ENCODE data around the gene TEX30.
"Not testable (repeated sequence)": the region's sequence is repeated elsewhere in the genome, so short reads cannot be mapped to it uniquely, and the experiment has no call there.

Gene TEX30

DNA sequence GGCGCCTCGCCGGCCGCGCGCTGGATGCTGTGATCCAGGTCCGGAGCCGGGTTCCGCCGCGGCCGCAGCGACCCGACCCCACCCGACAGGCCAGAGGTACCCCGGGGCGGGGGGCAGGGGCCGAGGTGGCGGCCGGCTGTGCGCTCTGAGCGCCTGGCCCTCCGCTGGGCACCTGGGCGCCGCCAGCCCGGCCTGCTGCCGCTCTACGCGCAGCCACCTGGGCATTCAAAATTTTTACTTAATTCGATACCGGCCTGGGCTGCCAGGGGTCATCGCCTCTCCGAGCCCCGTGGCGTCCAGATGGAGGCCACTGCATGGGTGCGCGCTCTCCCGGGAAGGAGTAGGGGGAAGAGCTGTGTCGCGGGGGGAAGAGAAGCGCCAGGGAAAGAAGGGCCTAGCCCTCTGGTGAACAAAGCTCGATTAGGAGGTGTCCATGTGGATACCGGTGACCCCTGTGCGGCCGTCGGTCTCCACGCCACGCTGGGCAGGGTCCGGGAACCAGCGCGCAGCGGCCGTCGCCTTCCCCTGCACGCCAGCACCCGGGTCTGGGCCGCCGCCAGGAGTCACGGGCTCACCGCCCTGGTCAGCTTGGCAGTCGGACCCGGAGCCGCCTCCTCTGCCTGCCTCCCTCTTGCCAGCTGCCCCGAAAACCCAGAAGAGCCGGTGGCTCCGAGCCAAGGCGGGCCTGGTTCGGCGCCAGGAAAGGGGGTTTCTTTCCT, 26.0 kb upstream of the TEX30 start:
- no peaks in the 10 kb centered on the region for H3K27me3 ChIP-seq (ENCODE audit: control insufficient read depth, insufficient read depth, low read length)
- H3K4me2 ChIP-seq (ENCODE audit: low read length) = peak overlapping the region; percentile 96
- H3K4me1 ChIP-seq (ENCODE audit: control insufficient read depth, insufficient read depth, low read length) = peaks cover 21% of the 10 kb centered on the region
- peak overlapping the region; percentile 92 for H3K9ac ChIP-seq (ENCODE audit: low read depth, low read length)
- no peaks in the 10 kb centered on the region for H3K36me3 ChIP-seq (ENCODE audit: insufficient read depth, low read length)
- no peaks in the 10 kb centered on the region for H3K9me3 ChIP-seq (replicated peaks; ENCODE audit: low read length)
- H3K4me3 ChIP-seq (ENCODE audit: low read length) = peak overlapping the region; percentile 98

DNA sequence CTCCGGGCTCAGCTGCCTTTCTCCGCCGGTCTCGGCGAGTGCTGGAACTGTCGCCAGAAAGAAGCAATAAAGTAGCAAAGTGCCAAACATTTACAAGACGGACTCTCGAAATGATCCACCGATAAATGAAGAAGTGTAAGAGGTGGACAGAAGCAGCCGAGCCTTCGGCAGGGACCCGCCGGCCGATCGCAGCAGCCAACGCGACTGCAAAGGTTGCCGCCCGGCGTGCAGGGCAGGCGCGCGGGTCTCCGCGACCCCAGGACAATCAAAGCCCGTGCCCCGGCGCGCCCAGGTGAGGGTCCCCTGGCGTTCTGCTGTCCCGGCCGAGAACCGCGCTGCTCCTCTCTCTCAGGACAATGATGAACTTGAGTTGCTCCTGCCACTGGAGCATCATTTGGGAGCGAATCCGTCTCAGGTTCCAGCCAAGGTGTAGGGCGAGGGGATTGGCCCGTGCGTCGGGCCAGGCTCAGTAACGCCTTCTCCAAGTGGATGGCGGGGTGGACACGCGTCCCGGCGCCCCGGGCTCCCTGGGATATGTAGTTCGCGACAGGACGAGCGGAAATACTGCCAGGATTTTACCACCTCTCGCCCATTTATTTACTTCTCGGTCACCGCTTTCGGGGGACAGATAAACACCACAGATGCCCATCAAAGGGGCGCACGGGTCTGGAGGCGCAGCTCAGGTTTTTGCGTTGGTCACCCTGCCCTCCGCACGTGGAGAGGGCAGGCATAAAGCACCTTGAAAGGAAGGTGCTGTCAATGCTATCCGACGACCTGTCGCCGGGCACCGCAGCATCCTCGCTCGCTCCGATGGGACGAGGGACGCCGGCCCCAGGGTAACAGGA, 25.2 kb upstream of the TEX30 start, which contains the start of the genes BIVM and POGLUT2:
Gene BIVM (plus strand): TSS at position 539 of the 845 bp plus-strand sequence. CDS start 8,149 bp downstream, outside the sequence.
Gene POGLUT2 (minus strand): TSS at position 396 of the 845 bp plus-strand sequence. CDS start 306 bp downstream, at position 90.
- Histone ChIP-seq H3K4me3 (ENCODE audit: low read length) (peak within 1 kb of the TSS; percentile 98), H3K36me3 (ENCODE audit: insufficient read depth, low read length) (no peaks in the 10 kb centered on the region), H3K4me1 (ENCODE audit: control insufficient read depth, insufficient read depth, low read length) (peaks cover 21% of the 10 kb centered on the region), H3K9ac (ENCODE audit: low read depth, low read length) (peak within 1 kb of the TSS; percentile 92), H3K27me3 (ENCODE audit: control insufficient read depth, insufficient read depth, low read length) (no peaks in the 10 kb centered on the region), H3K9me3 (replicated peaks; ENCODE audit: low read length) (no peaks in the 10 kb centered on the region), H3K4me2 (ENCODE audit: low read length) (peak within 1 kb of the TSS; percentile 96)

DNA sequence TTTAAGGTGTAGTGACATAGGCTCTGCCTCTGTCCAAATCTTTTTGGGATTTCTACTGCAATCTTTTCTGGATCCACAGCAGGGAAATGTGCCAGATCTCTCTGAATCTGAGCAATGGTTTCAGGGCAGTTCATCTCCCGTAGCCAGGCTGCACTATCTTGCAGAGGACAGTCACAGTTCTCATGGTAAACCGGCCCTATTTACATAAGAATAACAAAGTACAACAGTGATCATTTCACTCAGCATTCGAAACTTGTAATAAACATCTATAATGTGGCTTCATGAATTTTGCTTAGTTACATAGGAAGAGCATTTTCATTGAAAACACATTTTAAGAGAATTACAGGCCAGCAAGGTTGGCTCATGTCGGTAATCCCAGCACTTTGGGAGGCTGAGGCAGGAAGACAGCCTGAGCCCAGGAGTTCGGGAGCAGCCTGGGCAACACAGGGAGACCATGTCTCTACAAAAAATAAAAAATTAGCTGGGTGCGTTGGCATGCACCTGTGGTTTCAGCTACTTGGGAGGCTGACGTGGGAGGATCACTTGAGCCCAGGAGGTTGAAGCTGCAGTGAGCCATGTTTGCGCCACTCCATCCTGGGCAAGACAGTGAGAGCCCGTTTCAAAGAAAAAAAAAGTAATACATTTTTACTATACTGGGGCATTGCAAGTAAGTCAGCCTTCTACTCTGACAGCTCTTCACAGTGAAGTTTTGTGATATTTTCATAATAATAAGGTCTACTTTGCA, 20.2 kb upstream of the TEX30 start:
- H3K9me3 ChIP-seq (replicated peaks; ENCODE audit: low read length) = no peaks in the 10 kb centered on the region
- no peak overlapping the region for H3K4me2 ChIP-seq (ENCODE audit: low read length)
- H3K4me1 ChIP-seq (ENCODE audit: control insufficient read depth, insufficient read depth, low read length) = peaks cover 8% of the 10 kb centered on the region
- peaks cover 19% of the 10 kb centered on the region for H3K36me3 ChIP-seq (ENCODE audit: insufficient read depth, low read length)
- no peak overlapping the region for H3K4me3 ChIP-seq (ENCODE audit: low read length)
- no peak overlapping the region for H3K9ac ChIP-seq (ENCODE audit: low read depth, low read length)
- no peaks in the 10 kb centered on the region for H3K27me3 ChIP-seq (ENCODE audit: control insufficient read depth, insufficient read depth, low read length)

DNA sequence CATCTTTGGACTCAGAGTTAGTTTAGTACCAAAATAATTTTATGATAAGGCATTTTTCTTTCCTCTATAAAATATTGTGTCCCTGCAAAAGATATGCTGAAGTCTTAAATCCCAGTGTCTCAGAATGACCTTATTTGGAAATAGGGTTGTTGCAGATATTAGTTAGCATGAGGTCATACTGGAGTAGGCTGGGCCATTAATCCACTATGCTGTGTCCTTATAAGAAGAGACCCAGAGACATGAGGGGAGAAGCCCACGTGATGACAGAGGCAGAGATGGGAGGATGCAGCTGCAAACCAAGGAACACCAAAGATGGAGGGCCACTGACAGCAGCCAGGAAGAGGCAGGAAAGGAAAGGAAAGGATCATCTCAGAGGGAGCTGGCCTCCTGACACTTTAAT, 18.8 kb upstream of the TEX30 start:
- Histone ChIP-seq H3K9me3 (replicated peaks; ENCODE audit: low read length) (no peaks in the 10 kb centered on the region), H3K36me3 (ENCODE audit: insufficient read depth, low read length) (peaks cover 21% of the 10 kb centered on the region), H3K4me3 (ENCODE audit: low read length) (no peak overlapping the region)

DNA sequence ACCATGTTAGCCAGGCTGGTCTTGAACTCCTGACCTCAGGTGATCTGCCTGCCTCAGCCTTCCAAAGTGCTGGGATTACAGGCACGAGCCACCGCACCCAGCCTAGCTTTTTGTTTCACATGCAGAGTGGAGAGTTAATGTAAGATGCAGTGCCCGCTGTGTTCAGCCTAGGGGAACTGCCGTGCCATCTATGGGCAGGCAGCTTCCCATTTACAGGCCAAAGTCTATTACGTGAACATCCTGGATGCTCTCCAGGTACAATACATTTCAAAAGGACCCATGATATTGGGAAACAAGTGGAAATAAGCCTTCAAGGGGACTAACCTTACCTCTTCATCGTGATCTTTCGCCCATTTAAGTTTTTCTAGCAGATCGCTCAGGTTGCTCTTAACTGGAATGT, 15.1 kb upstream of the TEX30 start:
- H3K4me1 ChIP-seq (ENCODE audit: control insufficient read depth, insufficient read depth, low read length) = no peaks in the 10 kb centered on the region
- H3K4me2 ChIP-seq (ENCODE audit: low read length) = no peak overlapping the region
- H3K9me3 ChIP-seq (replicated peaks; ENCODE audit: low read length) = no peaks in the 10 kb centered on the region
- no peak overlapping the region for H3K9ac ChIP-seq (ENCODE audit: low read depth, low read length)
- H3K4me3 ChIP-seq (ENCODE audit: low read length) = no peak overlapping the region
- peaks cover 28% of the 10 kb centered on the region for H3K36me3 ChIP-seq (ENCODE audit: insufficient read depth, low read length)
- no peaks in the 10 kb centered on the region for H3K27me3 ChIP-seq (ENCODE audit: control insufficient read depth, insufficient read depth, low read length)

More for the DNA sequence above, 18.8 kb upstream of the TEX30 start:
- Histone ChIP-seq H3K9ac (ENCODE audit: low read depth, low read length) (no peak overlapping the region), H3K4me1 (ENCODE audit: control insufficient read depth, insufficient read depth, low read length) (peaks cover under 1% of the 10 kb centered on the region), H3K4me2 (ENCODE audit: low read length) (no peak overlapping the region), H3K27me3 (ENCODE audit: control insufficient read depth, insufficient read depth, low read length) (no peaks in the 10 kb centered on the region)

DNA sequence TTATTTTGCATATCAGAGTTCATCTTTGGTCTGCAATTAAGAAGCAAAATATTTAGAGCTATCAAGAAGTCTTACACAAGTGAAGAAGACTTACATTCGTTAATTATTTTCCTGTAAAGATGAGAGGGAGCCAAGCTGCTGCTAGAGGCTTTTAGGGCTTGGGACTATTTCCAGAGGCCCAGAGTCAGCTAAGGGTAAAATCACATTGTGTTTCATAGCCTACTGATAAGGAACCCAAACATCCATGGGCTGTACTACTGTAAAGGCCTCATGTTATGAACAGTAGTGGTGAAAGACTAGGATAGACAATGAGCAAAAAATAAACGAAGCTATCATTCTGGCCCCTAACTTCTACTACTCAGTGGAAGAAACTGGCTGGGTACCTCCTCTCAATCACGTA, 10.9 kb upstream of the TEX30 start:
- H3K4me3 ChIP-seq (ENCODE audit: low read length) = no peak overlapping the region
- H3K9me3 ChIP-seq (replicated peaks; ENCODE audit: low read length) = no peaks in the 10 kb centered on the region
- no peak overlapping the region for H3K9ac ChIP-seq (ENCODE audit: low read depth, low read length)
- no peak overlapping the region for H3K4me2 ChIP-seq (ENCODE audit: low read length)
- H3K36me3 ChIP-seq (ENCODE audit: insufficient read depth, low read length) = peaks cover 12% of the 10 kb centered on the region
- no peaks in the 10 kb centered on the region for H3K4me1 ChIP-seq (ENCODE audit: control insufficient read depth, insufficient read depth, low read length)
- H3K27me3 ChIP-seq (ENCODE audit: control insufficient read depth, insufficient read depth, low read length) = no peaks in the 10 kb centered on the region

DNA sequence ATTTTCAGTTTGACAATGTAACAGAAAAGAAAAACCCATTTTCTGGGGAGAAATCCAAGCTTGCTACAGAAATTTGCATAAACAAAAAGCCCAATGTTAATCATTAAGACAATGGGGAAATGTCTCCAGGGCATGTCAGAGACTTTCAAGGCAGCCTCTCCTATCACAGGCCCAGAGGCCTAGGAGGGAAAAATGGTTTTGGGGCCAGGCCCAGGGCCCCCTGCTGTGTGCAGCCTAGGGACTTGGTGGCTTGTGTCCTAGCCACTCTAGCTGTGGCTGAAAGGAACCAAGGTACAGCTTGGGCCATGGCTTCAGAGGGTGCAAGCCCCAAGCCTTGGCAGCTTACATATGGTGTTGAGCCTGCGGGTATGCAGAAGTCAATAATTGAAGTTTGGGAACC, 8.0 kb upstream of the TEX30 start:
- Histone ChIP-seq H3K4me3 (ENCODE audit: low read length) (no peak overlapping the region), H3K27me3 (ENCODE audit: control insufficient read depth, insufficient read depth, low read length) (no peaks in the 10 kb centered on the region), H3K4me2 (ENCODE audit: low read length) (no peak overlapping the region), H3K4me1 (ENCODE audit: control insufficient read depth, insufficient read depth, low read length) (no peaks in the 10 kb centered on the region), H3K9ac (ENCODE audit: low read depth, low read length) (no peak overlapping the region), H3K9me3 (replicated peaks; ENCODE audit: low read length) (no peaks in the 10 kb centered on the region), H3K36me3 (ENCODE audit: insufficient read depth, low read length) (peaks cover 6% of the 10 kb centered on the region)

DNA sequence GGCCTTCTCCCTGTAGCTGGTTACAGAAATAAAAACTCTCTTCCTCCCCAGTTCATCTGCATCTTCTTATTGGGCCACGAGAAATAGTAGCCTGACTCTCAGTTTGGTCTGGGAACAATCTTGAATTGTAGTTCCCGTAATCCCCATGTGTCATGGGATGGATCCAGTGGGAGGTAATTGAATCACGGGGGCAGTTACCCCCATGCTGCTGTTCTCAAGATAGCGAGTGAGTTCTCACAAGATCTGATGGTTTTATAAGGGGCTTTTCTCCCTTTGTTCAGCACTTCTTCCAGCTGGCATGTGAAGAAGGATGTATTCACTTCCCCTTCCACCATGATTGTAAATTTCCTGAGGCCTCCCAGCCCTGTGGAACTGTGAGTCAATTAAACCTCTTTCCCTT, 7.1 kb upstream of the TEX30 start:
- H3K9me3 ChIP-seq (replicated peaks; ENCODE audit: low read length); H3K27me3 ChIP-seq (ENCODE audit: control insufficient read depth, insufficient read depth, low read length); H3K4me1 ChIP-seq (ENCODE audit: control insufficient read depth, insufficient read depth, low read length); H3K4me2 ChIP-seq (ENCODE audit: low read length); H3K9ac ChIP-seq (ENCODE audit: low read depth, low read length); H3K4me3 ChIP-seq (ENCODE audit: low read length); H3K36me3 ChIP-seq (ENCODE audit: insufficient read depth, low read length): not testable (repeated sequence)

DNA sequence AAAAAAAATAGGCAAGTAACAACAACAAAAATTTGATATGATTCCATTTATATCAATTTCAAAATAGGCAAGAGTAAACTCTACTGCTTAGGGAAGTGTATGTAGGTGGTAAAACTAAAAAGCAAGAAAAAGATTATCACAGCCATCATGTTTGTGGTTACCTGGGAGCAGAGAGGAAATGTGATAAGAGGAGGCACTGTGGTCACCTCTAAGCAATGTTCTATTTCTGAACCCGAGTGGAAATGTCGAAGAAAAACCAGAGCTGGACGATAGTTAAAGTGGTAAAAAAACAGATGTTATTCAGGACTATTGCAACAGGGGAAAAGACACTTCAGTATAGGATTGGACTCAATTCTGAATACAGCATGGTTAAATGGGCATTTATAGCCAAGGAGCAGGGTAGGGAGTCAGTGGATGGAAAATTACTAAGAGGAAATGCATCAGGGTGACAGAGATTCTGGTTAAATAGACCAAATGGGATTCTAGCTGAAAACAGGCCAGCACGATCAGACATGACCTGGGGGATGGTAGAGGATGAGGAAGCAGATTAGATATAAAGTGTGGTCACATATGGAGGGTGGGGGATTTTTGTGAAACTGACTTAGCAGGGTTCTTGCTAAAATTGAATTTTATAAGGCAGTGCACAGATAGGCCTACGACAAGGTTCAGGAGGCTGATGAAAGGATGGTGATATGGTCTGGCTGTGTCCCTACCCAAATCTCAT, 6.0 kb upstream of the TEX30 start:
- Histone ChIP-seq H3K4me1 (ENCODE audit: control insufficient read depth, insufficient read depth, low read length) (no peaks in the 10 kb centered on the region), H3K27me3 (ENCODE audit: control insufficient read depth, insufficient read depth, low read length) (no peaks in the 10 kb centered on the region), H3K4me3 (ENCODE audit: low read length) (no peak overlapping the region), H3K9me3 (replicated peaks; ENCODE audit: low read length) (no peaks in the 10 kb centered on the region), H3K9ac (ENCODE audit: low read depth, low read length) (no peak overlapping the region), H3K4me2 (ENCODE audit: low read length) (no peak overlapping the region), H3K36me3 (ENCODE audit: insufficient read depth, low read length) (peaks cover 4% of the 10 kb centered on the region)

DNA sequence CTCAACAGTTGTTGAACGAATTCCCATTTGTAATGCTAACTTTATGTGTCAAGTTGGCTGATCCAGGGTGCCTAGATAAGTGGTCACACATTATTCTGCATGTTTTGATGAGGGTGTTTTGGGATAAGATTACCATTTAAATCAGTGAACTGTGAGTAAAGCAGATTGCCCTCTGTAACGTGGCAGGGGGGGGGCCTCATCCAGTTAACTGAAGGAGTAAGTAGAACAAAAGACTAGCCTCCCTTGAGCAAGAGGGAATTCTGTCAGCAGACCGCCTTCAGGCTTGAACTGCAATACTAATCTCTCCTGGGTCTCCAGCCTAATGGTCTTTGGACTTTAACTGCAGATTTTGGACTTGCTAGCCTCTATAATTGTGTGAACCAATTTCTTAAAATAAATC, 4.2 kb upstream of the TEX30 start:
- H3K4me1 ChIP-seq (ENCODE audit: control insufficient read depth, insufficient read depth, low read length) = peaks cover 3% of the 10 kb centered on the region
- H3K9ac ChIP-seq (ENCODE audit: low read depth, low read length) = no peak overlapping the region

DNA sequence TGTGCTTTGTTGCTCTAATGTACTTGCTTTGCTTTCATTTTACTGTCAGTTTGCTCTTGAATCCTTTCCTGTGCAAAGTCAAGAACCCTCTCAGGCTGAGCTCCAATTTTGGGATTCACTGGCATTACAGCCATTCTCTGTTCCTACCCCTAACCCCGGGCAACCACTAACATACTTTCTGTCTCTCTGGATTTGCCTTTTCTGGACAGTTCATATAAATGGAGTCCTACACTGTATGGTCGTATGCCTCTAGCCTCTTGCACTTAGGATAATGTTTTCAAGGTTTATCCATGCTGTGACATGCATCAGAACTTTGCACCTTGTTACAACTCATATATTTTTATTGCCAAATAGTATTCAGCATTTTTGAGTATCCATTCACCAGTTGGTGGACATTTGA, 2.7 kb upstream of the TEX30 start:
- Histone ChIP-seq H3K4me3 (ENCODE audit: low read length) (no peak overlapping the region), H3K27me3 (ENCODE audit: control insufficient read depth, insufficient read depth, low read length) (no peaks in the 10 kb centered on the region), H3K4me1 (ENCODE audit: control insufficient read depth, insufficient read depth, low read length) (peaks cover 10% of the 10 kb centered on the region), H3K9ac (ENCODE audit: low read depth, low read length) (no peak overlapping the region), H3K4me2 (ENCODE audit: low read length) (no peak overlapping the region), H3K9me3 (replicated peaks; ENCODE audit: low read length) (no peaks in the 10 kb centered on the region), H3K36me3 (ENCODE audit: insufficient read depth, low read length) (no peaks in the 10 kb centered on the region)

More for the DNA sequence above, 4.2 kb upstream of the TEX30 start:
- Histone ChIP-seq H3K4me2 (ENCODE audit: low read length) (no peak overlapping the region), H3K36me3 (ENCODE audit: insufficient read depth, low read length) (no peaks in the 10 kb centered on the region), H3K4me3 (ENCODE audit: low read length) (no peak overlapping the region), H3K9me3 (replicated peaks; ENCODE audit: low read length) (no peaks in the 10 kb centered on the region), H3K27me3 (ENCODE audit: control insufficient read depth, insufficient read depth, low read length) (no peaks in the 10 kb centered on the region)

All from skeletal muscle satellite cell (primary cell).